Esophagus muscularis mucosa (tissue), 4 donors: ENCODE data around the gene ST8SIA3. TPM values are rescaled to one million over a fixed set of nuclear protein-coding genes. Genes with fewer than 3 reads are reported as not detected.

Experiments used
- DNase-seq: peaks from one replicate; pipeline ENCODE4 v3.0.0-alpha.2; 2017; ENCODE audit errors: extremely low spot score
- H3K27ac ChIP-seq, 4 donors: fragments of 200-600 bp; sonication (generic); replicated peaks in 1 of 4; 1 replicate in 3 of 4; 2 replicates in 1 of 4; pipeline ENCODE4 v1.5.1; 2016 to 2019; ENCODE audit warnings: mild to moderate bottlenecking in 1 of 4
- H3K27me3 ChIP-seq, 4 donors: fragments of 200-600 bp; sonication (generic); one replicate each; pipeline versions ENCODE4 v1.5.1 to v1.6.0; 2016 to 2019
- H3K36me3 ChIP-seq, 4 donors: fragments of 200-600 bp; sonication (generic); one replicate each; pipeline ENCODE4 v1.5.1; 2016 to 2019
- H3K4me1 ChIP-seq, 4 donors: fragments of 200-600 bp; sonication (generic); one replicate each; pipeline ENCODE4 v1.5.1; 2016 to 2019
- H3K4me3 ChIP-seq, 4 donors: fragments of 200-600 bp; sonication (generic); 1 replicate in 2 of 4; 2 replicates in 2 of 4; pipeline ENCODE4 v1.5.1; 2016 to 2019; ENCODE audit warnings: mild to moderate bottlenecking in 4 of 4, moderate library complexity in 1 of 4
- H3K9me3 ChIP-seq, 4 donors: fragments of 200-600 bp; sonication (generic); 1 replicate in 3 of 4; 2 replicates in 1 of 4; pipeline ENCODE4 v1.5.1; 2016 to 2019
- CTCF ChIP-seq, 3 experiments: fragments of 200-600 bp in 2 of 3; fragments of 450-650 bp in 1 of 3; sonication (generic) in 2 of 3; IDR thresholded peaks; one replicate each; pipeline ENCODE4 v1.5.1; 2017 to 2019; ENCODE audit warnings: antibody characterized with exemption in 3 of 3, mild to moderate bottlenecking in 2 of 3, moderate library complexity in 1 of 3
- EP300 ChIP-seq: sonication (generic); formaldehyde crosslinking; IDR thresholded peaks from one replicate; pipeline ENCODE4 v1.6.1; 2017; ENCODE audit warnings: antibody characterized with exemption
- POLR2A ChIP-seq: fragments of 450-650 bp; IDR thresholded peaks from one replicate; pipeline ENCODE4 v1.6.1; 2017; ENCODE audit warnings: antibody characterized with exemption, moderate library complexity, mild to moderate bottlenecking, low read depth
- POLR2AphosphoS5 ChIP-seq, 2 donors: sonication (generic); formaldehyde crosslinking; IDR thresholded peaks; one replicate each; pipeline ENCODE4 v1.6.1; 2017; ENCODE audit warnings: antibody characterized with exemption in 2 of 2
- WGBS: methylation state at CpG from one replicate; pipeline ENCODE4 v1.1.5; 2018; 5-methylcytosine and 5-hydroxymethylcytosine counted together
- intact Hi-C: fragments of 100-400 bp; cut with DNase I; formaldehyde crosslinking; loops from one replicate; pipeline ENCODE4 v1.15.1; 2023
- total RNA-seq, 4 donors: library from RNA; depleted of rRNA; stranded (reverse); fragments of >200 nt; gene quantifications; one replicate each; pipeline versions ENCODE4 v1.1.0 to v1.2.1, GENCODE V29; 2016

ST8SIA3 gene
- total RNA-seq, 4 donors from 2014 or later: under 0.01 to 0.17 (median 0.06) TPM; not detected in 1

GRCh38 chr18:57343833-57344232 is 8.5 kb upstream of the ST8SIA3 start:
- WGBS: 67% methylated on average over 1 of the region's 1 CpG
- intact Hi-C loops: no loop called here
- peaks cover 0 to 33% (median 0%) of the 10 kb centered on the region in 4 donors for H3K27me3 ChIP-seq

GRCh38 chr18:57346876-57347275 is 5.5 kb upstream of the ST8SIA3 start:
- Histone ChIP-seq H3K27ac (no peak overlapping the region), H3K9me3 (no peaks in the 10 kb centered on the region), H3K27me3 (peaks cover 0 to 59% (median 9%) of the 10 kb centered on the region in 4 donors), H3K4me1 (no peaks in the 10 kb centered on the region), H3K36me3 (no peaks in the 10 kb centered on the region), H3K4me3 (no peak overlapping the region)
- WGBS: 100% methylated on average over 2 of the region's 2 CpGs
- no peak for DNase-seq
- TF ChIP-seq POLR2A (no peak), CTCF (IDR thresholded peaks at IDR 0.05) (no peak), POLR2AphosphoS5 (IDR thresholded peaks at IDR 0.05) (no peak), EP300 (no peak)
- intact Hi-C loops: no loop called here

More at GRCh38 chr18:57343833-57344232, 8.5 kb upstream of the ST8SIA3 start:
- no peaks in the 10 kb centered on the region for H3K36me3 ChIP-seq
- H3K27ac ChIP-seq: no peak overlapping the region
- no peaks in the 10 kb centered on the region for H3K4me1 ChIP-seq
- TF ChIP-seq CTCF (IDR thresholded peaks at IDR 0.05) (no peak), EP300 (no peak)
- no peaks in the 10 kb centered on the region for H3K9me3 ChIP-seq
- no peak overlapping the region for H3K4me3 ChIP-seq
- no peak for DNase-seq

- 67% methylated on average over 11 of the region's 11 CpGs for WGBS
Measured at GRCh38 chr18:57347784-57348183, 4.6 kb upstream of the ST8SIA3 start.

GRCh38 chr18:57352761-57353136 is 392 bp downstream of the ST8SIA3 start:
- peaks cover 3 to 81% (median 34%) of the 10 kb centered on the region in 4 donors for H3K27me3 ChIP-seq
- intact Hi-C loops: no loop called here

More at GRCh38 chr18:57347784-57348183, 4.6 kb upstream of the ST8SIA3 start:
- DNase-seq: no peak
- H3K27me3 ChIP-seq: peaks cover 0 to 66% (median 17%) of the 10 kb centered on the region in 4 donors
- no peaks in the 10 kb centered on the region for H3K36me3 ChIP-seq
- no peaks in the 10 kb centered on the region for H3K9me3 ChIP-seq
- peaks cover 0 to 8% (median 5%) of the 10 kb centered on the region in 4 donors for H3K4me1 ChIP-seq
- H3K27ac ChIP-seq: no peak overlapping the region
- no peak overlapping the region for H3K4me3 ChIP-seq
- TF ChIP-seq EP300 (no peak), CTCF (IDR thresholded peaks at IDR 0.05) (no peak), POLR2A (no peak), POLR2AphosphoS5 (IDR thresholded peaks at IDR 0.05) (no peak)
- intact Hi-C loops: no loop called here

More at GRCh38 chr18:57352761-57353136, 392 bp downstream of the ST8SIA3 start:
- DNase-seq: no peak
- WGBS: under 1% methylated on average over 18 of the region's 23 CpGs
- no peak overlapping the region for H3K27ac ChIP-seq
- no peak for TF ChIP-seq CTCF (IDR thresholded peaks at IDR 0.05)
- TF ChIP-seq EP300: no peak
- no peak for TF ChIP-seq POLR2AphosphoS5 (IDR thresholded peaks at IDR 0.05)
- TF ChIP-seq POLR2A: no peak
- peaks cover 0 to 3% (median 0%) of the 10 kb centered on the region in 4 donors for H3K9me3 ChIP-seq
- no peak overlapping the region for H3K4me3 ChIP-seq
- no peaks in the 10 kb centered on the region for H3K36me3 ChIP-seq
- peaks cover 0 to 23% (median 14%) of the 10 kb centered on the region in 4 donors for H3K4me1 ChIP-seq
